Kidney (tissue), 14 donors: ENCODE results near the gene NAV3. TPM values are rescaled to one million over a fixed set of nuclear protein-coding genes. Genes with fewer than 3 reads are reported as not detected.

Experiments
- DNase-seq, 5 donors: peaks; one replicate each; pipeline ENCODE4 v3.0.0-alpha.2; 2013 to 2020
- FAIRE-seq: peaks from 2 replicates; lab custom pipeline; 2012; peaks lifted over from hg19 to GRCh38; lab: Jason Lieb, UNC
- H3K27ac ChIP-seq, 2 donors: one replicate each; pipeline ENCODE4 v1.7.0; 2013; ENCODE audit warnings: low read depth in 2 of 2, low read length in 2 of 2, inconsistent platforms in 1 of 2
- H3K27me3 ChIP-seq: one replicate; pipeline ENCODE4 v1.7.1; 2013; ENCODE audit warnings: low read length, inconsistent platforms; ENCODE audit not compliant: control insufficient read depth, insufficient read depth
- H3K36me3 ChIP-seq, 3 donors: one replicate each; pipeline versions ENCODE4 v1.7.0 to v1.7.1; 2013; ENCODE audit warnings: low read length in 3 of 3, control low read depth in 1 of 3, inconsistent platforms in 1 of 3; ENCODE audit not compliant: insufficient read depth in 3 of 3, control insufficient read depth in 2 of 3
- H3K4me1 ChIP-seq, 3 donors: one replicate each; pipeline versions ENCODE4 v1.7.0 to v1.7.1; 2013; ENCODE audit warnings: low read length in 3 of 3, inconsistent platforms in 1 of 3, low read depth in 1 of 3; ENCODE audit not compliant: control insufficient read depth in 2 of 3, insufficient read depth in 2 of 3
- H3K4me3 ChIP-seq, 3 donors: one replicate each; pipeline versions ENCODE4 v1.7.0 to v1.8.1; 2013; ENCODE audit warnings: low read length in 3 of 3, control low read depth in 1 of 3, inconsistent platforms in 1 of 3
- H3K9ac ChIP-seq, 3 donors: one replicate each; pipeline versions ENCODE4 v1.7.0 to v1.7.1; 2013; ENCODE audit warnings: low read length in 3 of 3, control low read depth in 1 of 3, inconsistent platforms in 1 of 3
- H3K9me3 ChIP-seq, 3 donors: one replicate each; pipeline versions ENCODE4 v1.7.0 to v1.7.1; 2013; ENCODE audit warnings: low read length in 3 of 3, control low read depth in 1 of 3, inconsistent platforms in 1 of 3; ENCODE audit not compliant: control insufficient read depth in 2 of 3, insufficient read depth in 1 of 3
- intact Hi-C: fragments of 100-400 bp; cut with DNase I; formaldehyde crosslinking; loops from one replicate; pipeline ENCODE4 v1.11.1; 2022
- polyA plus RNA-seq: library from polyadenylated mRNA; stranded (reverse); fragments of 350-450 nt; fragmentation: Illumina TruSeq; extraction: RNeasy Lipid Tissue Mini Kit (QIAGEN cat#74804); gene quantifications from one replicate; pipeline ENCODE4 v1.2.3, GENCODE V29; 2014; ENCODE audit warnings: low read depth, low replicate concordance; ENCODE audit not compliant: insufficient read depth
- total RNA-seq: library from RNA; stranded (reverse); fragmentation: NEBNext Ultra II Directional; extraction: Animal tissue kit (Norgen Biotek cat#: 25700); gene quantifications from one replicate; pipeline ENCODE4 v1.2.1, GENCODE V29; 2021
- TF ChIP-seq, protein P1 (sequence below): IDR thresholded peaks from 3 replicates; pipeline ENCODE4 v1.5.1; 2012; ENCODE audit warnings: mild to moderate bottlenecking, moderate library complexity, borderline replicate concordance; ENCODE audit not compliant: insufficient read depth; ENCODE audit errors: extremely low read depth
- donor health status: control.
- donor health status: control.
- donor health status: control.
- donor health status: control.
- donor health status: control.
- donor health status: DM: yes; HTN: yes; CAD: no.
- donor health status: Normal renal cell carcinoma (clear cell type).

Gene NAV3
- total and polyA plus RNA-seq, 2 donors from 2014 or later: 0.34 to 4.5 TPM

DNA sequence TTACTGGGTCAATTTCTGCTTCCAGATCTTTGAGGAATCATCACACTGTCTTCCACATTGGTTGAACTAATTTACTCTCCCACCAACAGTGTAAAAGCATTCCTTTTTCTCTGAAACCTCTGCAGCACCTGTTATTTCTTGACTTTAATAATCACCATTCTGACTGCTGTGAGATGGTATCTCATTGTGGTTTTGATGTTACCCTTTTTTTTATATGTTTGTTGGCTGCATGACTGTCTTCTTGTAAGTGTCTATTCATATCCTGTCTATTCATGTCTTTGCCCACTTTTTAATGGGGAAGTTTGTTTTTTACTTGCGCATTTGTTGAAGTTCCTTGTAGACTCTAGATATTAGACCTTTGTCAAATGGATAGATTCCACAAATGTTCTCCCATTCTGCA, 324.9 kb downstream of the NAV3 start:
- H3K27ac ChIP-seq: no peak overlapping the region
- no peak for FAIRE-seq
- H3K36me3 ChIP-seq: no peaks in the 10 kb centered on the region
- TF ChIP-seq, protein P1, sequence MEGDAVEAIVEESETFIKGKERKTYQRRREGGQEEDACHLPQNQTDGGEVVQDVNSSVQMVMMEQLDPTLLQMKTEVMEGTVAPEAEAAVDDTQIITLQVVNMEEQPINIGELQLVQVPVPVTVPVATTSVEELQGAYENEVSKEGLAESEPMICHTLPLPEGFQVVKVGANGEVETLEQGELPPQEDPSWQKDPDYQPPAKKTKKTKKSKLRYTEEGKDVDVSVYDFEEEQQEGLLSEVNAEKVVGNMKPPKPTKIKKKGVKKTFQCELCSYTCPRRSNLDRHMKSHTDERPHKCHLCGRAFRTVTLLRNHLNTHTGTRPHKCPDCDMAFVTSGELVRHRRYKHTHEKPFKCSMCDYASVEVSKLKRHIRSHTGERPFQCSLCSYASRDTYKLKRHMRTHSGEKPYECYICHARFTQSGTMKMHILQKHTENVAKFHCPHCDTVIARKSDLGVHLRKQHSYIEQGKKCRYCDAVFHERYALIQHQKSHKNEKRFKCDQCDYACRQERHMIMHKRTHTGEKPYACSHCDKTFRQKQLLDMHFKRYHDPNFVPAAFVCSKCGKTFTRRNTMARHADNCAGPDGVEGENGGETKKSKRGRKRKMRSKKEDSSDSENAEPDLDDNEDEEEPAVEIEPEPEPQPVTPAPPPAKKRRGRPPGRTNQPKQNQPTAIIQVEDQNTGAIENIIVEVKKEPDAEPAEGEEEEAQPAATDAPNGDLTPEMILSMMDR: no peak
- no peak for DNase-seq
- no peak overlapping the region for H3K4me3 ChIP-seq
- H3K9me3 ChIP-seq: no peaks in the 10 kb centered on the region
- no peaks in the 10 kb centered on the region for H3K4me1 ChIP-seq
- no peaks in the 10 kb centered on the region for H3K27me3 ChIP-seq
- H3K9ac ChIP-seq: no peak overlapping the region
- intact Hi-C loops: no loop called here

DNA sequence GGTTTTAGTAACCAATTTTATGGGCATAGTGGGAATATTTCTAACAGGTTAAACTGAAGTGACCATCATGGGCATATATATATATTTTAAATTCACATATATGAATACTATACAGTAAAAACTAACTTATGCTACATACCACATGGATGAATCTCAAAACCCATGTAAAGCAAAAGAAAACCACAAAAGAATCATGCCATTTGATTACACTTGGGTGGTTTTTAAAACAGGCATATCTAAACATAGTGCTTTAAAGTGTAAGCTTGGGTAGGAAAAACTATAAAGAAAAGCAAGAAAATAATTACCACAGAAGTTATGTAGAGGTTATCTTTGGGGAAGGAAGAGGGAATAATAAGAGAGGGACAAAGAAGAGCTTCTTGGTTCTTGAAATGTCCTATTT, 326.1 kb downstream of the NAV3 start:
- H3K4me1 ChIP-seq: no peaks in the 10 kb centered on the region
- H3K36me3 ChIP-seq: no peaks in the 10 kb centered on the region
- no peak overlapping the region for H3K9ac ChIP-seq
- TF ChIP-seq, protein P1: no peak
- H3K4me3 ChIP-seq: no peak overlapping the region
- no peaks in the 10 kb centered on the region for H3K27me3 ChIP-seq
- DNase-seq: no peak
- no peak overlapping the region for H3K27ac ChIP-seq
- no peak for FAIRE-seq
- H3K9me3 ChIP-seq: no peaks in the 10 kb centered on the region
- intact Hi-C loops: no loop called here

- no peak overlapping the region for H3K4me3 ChIP-seq
- H3K4me1 ChIP-seq: no peaks in the 10 kb centered on the region
- FAIRE-seq (no peak), DNase-seq (no peak)
- no peaks in the 10 kb centered on the region for H3K27me3 ChIP-seq
- intact Hi-C loops: no loop called here
- no peak overlapping the region for H3K9ac ChIP-seq
- TF ChIP-seq, protein P1: no peak
- no peak overlapping the region for H3K27ac ChIP-seq
- no peaks in the 10 kb centered on the region for H3K9me3 ChIP-seq
- H3K36me3 ChIP-seq: no peaks in the 10 kb centered on the region
Observed at GRCh38 chr12:78157199-78157598, 326.5 kb downstream of the NAV3 start.

DNA sequence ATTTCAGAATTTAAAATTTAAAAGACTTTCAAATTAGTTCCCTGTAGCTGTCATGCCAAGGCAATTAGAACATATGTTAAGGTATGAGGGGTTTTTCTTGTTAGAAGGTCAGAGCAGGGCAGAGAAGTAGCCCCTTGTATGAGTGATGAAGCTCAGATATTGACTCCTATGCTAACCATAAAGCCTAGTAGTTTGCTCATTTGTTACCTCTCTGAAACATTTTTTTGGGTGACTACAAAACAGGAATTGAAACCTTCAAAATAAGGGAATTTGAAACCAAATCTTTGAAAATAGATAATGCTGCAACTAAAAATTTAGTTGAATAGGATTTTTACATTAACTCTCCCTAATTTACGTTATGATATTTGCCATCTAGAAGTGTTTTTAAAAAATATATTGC, 333.5 kb downstream of the NAV3 start:
- no peaks in the 10 kb centered on the region for H3K4me1 ChIP-seq
- TF ChIP-seq, protein P1: no peak
- H3K9me3 ChIP-seq: no peaks in the 10 kb centered on the region
- DNase-seq (no peak), FAIRE-seq (no peak)
- no peak overlapping the region for H3K4me3 ChIP-seq
- intact Hi-C loops: no loop called here
- H3K27ac ChIP-seq: no peak overlapping the region
- no peaks in the 10 kb centered on the region for H3K27me3 ChIP-seq
- H3K36me3 ChIP-seq: no peaks in the 10 kb centered on the region
- no peak overlapping the region for H3K9ac ChIP-seq
